ENCODE measurements around the gene SIRT3. TPM values are rescaled to one million over a fixed set of nuclear protein-coding genes. Genes with fewer than 3 reads are reported as not detected.

The SIRT3 gene
- total and polyA plus RNA-seq, 2 of the 4 experiments (the other 2 are of a cell fraction): 5.4 to 18.6 TPM

- no peaks in the 10 kb centered on the region for H3K4me1 ChIP-seq (ENCODE audit: control insufficient read depth, insufficient read depth, low read length)
- no peak overlapping the region for H2BK20ac ChIP-seq (ENCODE audit: low read depth, low read length)
- H3K27me3 ChIP-seq (ENCODE audit: control insufficient read depth, insufficient read depth, low read length): no peaks in the 10 kb centered on the region; the same call in 1 of the 2 replicates
- intact Hi-C loops (cut with micrococcal nuclease) (loop anchor here (2.0 kb wide), 1 partner anchor 111 kb away; no protein-coding TSS in a partner anchor), in situ Hi-C loops (cut with MboI; ENCODE audit: low sequenced_read_pairs) (no loop called here), dilution Hi-C loops (cut with HindIII; ENCODE audit: low sequenced_read_pairs, unreplicated experiment) (no loop called here)
- H2AK5ac ChIP-seq (ENCODE audit: low read depth, low read length): no peak overlapping the region
- H3K79me1 ChIP-seq (ENCODE audit: low read depth in 1 of 2, low read length in 2 of 2): peaks cover under 1 to 9% of the 10 kb centered on the region in 2 experiments; a peak in 2 of 4 replicates
- H3K36me3 ChIP-seq (ENCODE audit: control insufficient read depth, insufficient read depth, low read length): peaks cover 45% of the 10 kb centered on the region
- H3K9me1 ChIP-seq (ENCODE audit: insufficient read depth, low read length): no peaks in the 10 kb centered on the region
- no peak for TF ChIP-seq MAFK (IDR thresholded peaks at IDR 0.05; ENCODE audit: low read depth, low read length)
- TF ChIP-seq RFX5 (IDR thresholded peaks at IDR 0.05; ENCODE audit: low read depth, low read length): no peak
- TF ChIP-seq SMC3 (IDR thresholded peaks at IDR 0.05; ENCODE audit: low read depth, low read length): no peak
- TF ChIP-seq USF2 (IDR thresholded peaks at IDR 0.05; ENCODE audit: low read depth, low read length): no peak
- TF ChIP-seq POLR2A (IDR thresholded peaks at IDR 0.05; ENCODE audit: low read depth, low read length): no peak
- no peak for TF ChIP-seq RCOR1 (IDR thresholded peaks at IDR 0.05; ENCODE audit: insufficient replicate concordance, low read length)
- no peak for TF ChIP-seq ELK1 (IDR thresholded peaks at IDR 0.05; ENCODE audit: borderline replicate concordance, low read depth, low read length)
- TF ChIP-seq MAZ (IDR thresholded peaks at IDR 0.05; ENCODE audit: borderline replicate concordance, low read depth, low read length): no peak
- no peak for TF ChIP-seq CEBPB (IDR thresholded peaks at IDR 0.05; ENCODE audit: low read depth, low read length)
- TF ChIP-seq NFE2L2 (IDR thresholded peaks at IDR 0.05; ENCODE audit: low read depth, low read length): no peak
- no peak for TF ChIP-seq BHLHE40 (IDR thresholded peaks at IDR 0.05; ENCODE audit: low read depth, low read length)
- TF ChIP-seq MXI1 (IDR thresholded peaks at IDR 0.05; ENCODE audit: borderline replicate concordance, low read depth, low read length): no peak
- no peak for TF ChIP-seq CHD1 (IDR thresholded peaks at IDR 0.05; ENCODE audit: low read depth, low read length)
- TF ChIP-seq FOS (IDR thresholded peaks at IDR 0.05; ENCODE audit: low read depth, low read length): no peak
- H3K4me3 ChIP-seq (ENCODE audit: insufficient read depth, low read depth, low read length): no peak overlapping the region
- H3K14ac ChIP-seq (replicated peaks; ENCODE audit: low read depth, low read length): no peak overlapping the region
- H4K5ac ChIP-seq (ENCODE audit: low read depth, low read length): no peak overlapping the region
- CTCF ChIA-PET: interaction anchor here (1.2 to 1.4 kb wide), 5 partner anchors 8 to 54 kb away, joined by 3 to 10 read pairs (median 4); no protein-coding TSS in a partner anchor
- H2AK9ac ChIP-seq (replicated peaks; ENCODE audit: low read depth, low read length, poor library complexity): no peak overlapping the region
- H3K9ac ChIP-seq (ENCODE audit: low read depth, low read length): no peak overlapping the region
- no peak overlapping the region for H2BK5ac ChIP-seq (ENCODE audit: low read depth, low read length, poor library complexity, severe bottlenecking)
- H3K18ac ChIP-seq (ENCODE audit: low read depth, low read length): no peak overlapping the region
- no TSS peak for BruUV-seq (replicated peaks)
- no peak overlapping the region for H4K91ac ChIP-seq (ENCODE audit: insufficient read depth, low read depth, low read length)
- H2BK120ac ChIP-seq (ENCODE audit: low read depth, low read length): no peak overlapping the region
- H4K20me1 ChIP-seq (ENCODE audit: insufficient read depth, low read length): no peaks in the 10 kb centered on the region; the same call in 1 of the 2 replicates
- H2AFZ ChIP-seq (replicated peaks; ENCODE audit: low read length, poor library complexity): no peak overlapping the region
- DNase-seq: no peak
- H3K23ac ChIP-seq (ENCODE audit: low read depth, low read length): no peak overlapping the region
- ATAC-seq (ENCODE audit: low read depth): no peak
- H3K4ac ChIP-seq (ENCODE audit: low read depth, low read length): no peak overlapping the region
- no peak overlapping the region for H3K56ac ChIP-seq (ENCODE audit: extremely low read depth, insufficient read depth, low read length)
- H3K27ac ChIP-seq (ENCODE audit: insufficient read depth, low read length): no peak overlapping the region
- POLR2A ChIA-PET (ENCODE audit: unreplicated experiment): interaction anchor here (0.8 kb wide), 1 partner anchor 17 kb away, joined by 3 read pairs; no protein-coding TSS in a partner anchor
- no peak overlapping the region for H4K8ac ChIP-seq (ENCODE audit: low read depth in 2 of 2, low read length in 2 of 2)
- no peak overlapping the region for H3K4me2 ChIP-seq (ENCODE audit: low read depth, low read length)
- 95% methylated on average over 4 of the region's 10 CpGs; no CpG with 5 or more reads in 1 of the 2 experiments for WGBS, 2 experiments (ENCODE audit: extremely low coverage in 2 of 2, insufficient read length in 1 of 2)
- no peak overlapping the region for H2BK15ac ChIP-seq (ENCODE audit: low read depth, low read length)
- no peaks in the 10 kb centered on the region for H3K9me3 ChIP-seq (ENCODE audit: control insufficient read depth, insufficient read depth, low read length)
Observed at GRCh38 chr11:251550-251949, 15.4 kb upstream of the SIRT3 start.

All from IMR-90 (cell line).